Measurements from ENCODE around the gene CEP20. TPM values are rescaled to one million over a fixed set of nuclear protein-coding genes. Genes with fewer than 3 reads are reported as not detected.

Gene CEP20
- total and polyA plus RNA-seq, 2 of the 8 experiments (the other 6 are each of a cell fraction or from before 2014, with no cell fraction given): 16.2 to 49.0 TPM

DNA sequence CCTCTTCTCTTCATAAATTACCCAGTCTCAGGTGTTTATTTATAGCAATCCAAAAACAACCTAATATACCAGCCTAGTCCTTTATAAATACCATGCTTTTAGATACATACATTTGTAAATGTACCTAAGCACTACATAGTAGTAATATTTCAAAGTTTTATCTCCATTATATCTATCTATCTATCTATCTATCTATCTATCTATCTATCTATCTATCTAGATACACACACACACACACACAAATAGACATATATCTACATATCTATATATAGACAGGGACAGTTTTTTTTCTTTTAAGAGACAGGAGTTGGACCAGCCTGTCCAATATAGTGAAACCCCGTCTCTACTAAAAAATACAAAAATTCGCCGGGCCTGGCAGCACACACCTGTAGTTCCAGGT lies 5.8 kb downstream of the CEP20 start:
- H4K5ac ChIP-seq (ENCODE audit: insufficient read length, low read depth, low read length): no peak overlapping the region
- WGBS, 2 experiments (ENCODE audit: extremely low coverage in 1 of 2, insufficient coverage in 1 of 2, insufficient read length in 1 of 2, insufficient replicate concordance in 2 of 2, low coverage in 1 of 2, low lambda C conversion rate in 2 of 2, missing lambda C conversion rate in 1 of 2): 79% methylated on average over 3 of the region's 3 CpGs; no CpG with 5 or more reads in 1 of the 2 experiments
- peaks cover 2 to 6% of the 10 kb centered on the region in 2 experiments for H4K20me1 ChIP-seq (replicated peaks in 1 of 2; ENCODE audit: control insufficient read depth in 1 of 2, insufficient read depth in 2 of 2, low read length in 2 of 2)
- no peak overlapping the region for H3K4me3 ChIP-seq (ENCODE audit: extremely low read depth in 1 of 4, insufficient read depth in 2 of 4, low read depth in 3 of 4, low read length in 4 of 4)
- H3K14ac ChIP-seq (ENCODE audit: insufficient read length): no peak overlapping the region
- H3K79me1 ChIP-seq (ENCODE audit: low read depth, low read length): peaks cover 8% of the 10 kb centered on the region; the same call in 1 of the 2 replicates
- peaks cover 10 to 43% of the 10 kb centered on the region in 2 experiments; a peak in 3 of 4 replicates for H3K79me2 ChIP-seq (ENCODE audit: control insufficient read depth in 1 of 2, insufficient read depth in 2 of 2, low read length in 2 of 2)
- H3K23ac ChIP-seq (ENCODE audit: insufficient read length): no peak overlapping the region
- H3K27me3 ChIP-seq (replicated peaks in 1 of 4; ENCODE audit: control insufficient read depth in 3 of 4, extremely low read depth in 1 of 4, insufficient read depth in 3 of 4, low read length in 3 of 4): no peaks in the 10 kb centered on the region
- no peak overlapping the region for H4K8ac ChIP-seq (ENCODE audit: extremely low read depth, insufficient read depth, low read length)
- no peaks in the 10 kb centered on the region for H3K9me3 ChIP-seq (ENCODE audit: insufficient read depth in 2 of 2, low read depth in 1 of 2, low read length in 1 of 2)
- ChIA-PET CTCF (ENCODE audit: partially characterized antibody) (interaction anchor here (0.7 to 1.5 kb wide), 2 partner anchors 11 to 13 kb away, joined by 3 read pairs; no protein-coding TSS in a partner anchor), POLR2A (ENCODE audit: partially characterized antibody) (no interaction called here)
- no peak overlapping the region for H2BK15ac ChIP-seq (ENCODE audit: low read length)
- H2AFZ ChIP-seq (ENCODE audit: low read length): no peak overlapping the region
- no peak for DNase-seq (ENCODE audit: low read depth in 1 of 2, low spot score in 2 of 2)
- no peak overlapping the region for H3K27ac ChIP-seq (ENCODE audit: low read depth, low read length)
- H2AK5ac ChIP-seq (ENCODE audit: low read depth, low read length): no peak overlapping the region
- no peak for FAIRE-seq
- no peak overlapping the region for H3K4ac ChIP-seq (replicated peaks; ENCODE audit: insufficient read length, low read depth, low read length)
- no peak overlapping the region for H3K56ac ChIP-seq (replicated peaks; ENCODE audit: insufficient read length, low read depth, low read length)
- H3K9ac ChIP-seq (replicated peaks in 1 of 4; ENCODE audit: extremely low read depth in 1 of 4, low read depth in 3 of 4, low read length in 3 of 4): no peak overlapping the region
- no peak overlapping the region for H3K4me2 ChIP-seq (ENCODE audit: insufficient read depth in 1 of 2, low read depth in 2 of 2, low read length in 2 of 2)
- H2BK120ac ChIP-seq (replicated peaks; ENCODE audit: low read depth, low read length): no peak overlapping the region
- H2BK5ac ChIP-seq (ENCODE audit: low read depth, low read length): no peak overlapping the region
- H3K4me1 ChIP-seq (replicated peaks in 1 of 4; ENCODE audit: control insufficient read depth in 3 of 4, insufficient read depth in 4 of 4, low read length in 3 of 4): peaks cover 0 to 3% (median 1%) of the 10 kb centered on the region in 4 experiments; a peak in 1 of 7 replicates
- TF ChIP-seq JUN (IDR thresholded peaks at IDR 0.05; ENCODE audit: low read depth, low read length) (no peak), MAFK (IDR thresholded peaks at IDR 0.05; ENCODE audit: low read depth, low read length) (no peak), ZNF274 (IDR thresholded peaks at IDR 0.05; ENCODE audit: borderline replicate concordance, extremely low read depth, low read length) (no peak), ASH2L (IDR thresholded peaks at IDR 0.05; ENCODE audit: low read length) (no peak), EGR1 (IDR thresholded peaks at IDR 0.05; ENCODE audit: borderline replicate concordance, low read depth, low read length) (no peak)
- H4K91ac ChIP-seq (replicated peaks; ENCODE audit: insufficient read length, low read length): no peak overlapping the region
- H3K18ac ChIP-seq (ENCODE audit: extremely low read depth, low read length): no peak overlapping the region
- H3K23me2 ChIP-seq (ENCODE audit: low read depth, low read length): no peaks in the 10 kb centered on the region; the same call in 1 of the 2 replicates
- peaks cover 3 to 25% (median 7%) of the 10 kb centered on the region in 4 experiments; a peak in 6 of 8 replicates for H3K36me3 ChIP-seq (ENCODE audit: control insufficient read depth in 2 of 4, insufficient read depth in 4 of 4, low read length in 3 of 4)
- no peak overlapping the region for H2BK20ac ChIP-seq (ENCODE audit: low read length)
- H2BK12ac ChIP-seq (ENCODE audit: low read depth, low read length): no peak overlapping the region
